RKO (cell line): ENCODE results near the gene FGF13.

Experiments
- DNase-seq: peaks from one replicate; pipeline ENCODE4 v3.0.0-alpha.2; 2016; ENCODE audit warnings: low spot score

Gene FGF13

GRCh38 chrX:138664016-138664415 is 47.5 kb downstream of the FGF13 start:
- DNase-seq = no peak

- no peak for DNase-seq
These were observed 60.0 kb downstream of the FGF13 start for GRCh38 chrX:138651494-138651893.

GRCh38 chrX:138648568-138648967 is 62.9 kb downstream of the FGF13 start:
- no peak for DNase-seq

- no peak for DNase-seq
These were observed 72.5 kb downstream of the FGF13 start for GRCh38 chrX:138638996-138639395.
